CD14-positive monocyte (primary cell): ENCODE results near the gene RREB1. TPM values are rescaled to one million over a fixed set of nuclear protein-coding genes. Genes with fewer than 3 reads are reported as not detected.

Experiments used
- DNase-seq, 3 donors: peaks; one replicate each; pipeline ENCODE4 v3.0.0-alpha.2; 2011 to 2022
- H2AFZ ChIP-seq: 2 replicates; pipeline ENCODE4 v1.6.0; 2012; ENCODE audit warnings: mild to moderate bottlenecking, low read depth, low read length, inconsistent platforms; ENCODE audit not compliant: insufficient read depth, poor library complexity, severe bottlenecking
- H3K27ac ChIP-seq, 2 donors: 1 replicate in 1 of 2; 2 replicates in 1 of 2; pipeline ENCODE4 v1.5.1; 2012 to 2013; ENCODE audit warnings: low read length in 2 of 2, control low read depth in 1 of 2, inconsistent platforms in 1 of 2, low read depth in 1 of 2, mild to moderate bottlenecking in 1 of 2
- H3K27me3 ChIP-seq, 2 donors: one replicate each; pipeline versions ENCODE4 v1.6.0 to v1.6.1; 2011 to 2013; ENCODE audit warnings: low read length in 2 of 2; ENCODE audit not compliant: control insufficient read depth in 2 of 2, insufficient read depth in 2 of 2
- H3K36me3 ChIP-seq, 2 donors: replicated peaks in 1 of 2; 1 replicate in 1 of 2; 2 replicates in 1 of 2; pipeline versions ENCODE4 v1.5.1 to v1.6.1; 2012 to 2013; ENCODE audit warnings: low read length in 2 of 2, control low read depth in 1 of 2, inconsistent platforms in 1 of 2, mild to moderate bottlenecking in 1 of 2; ENCODE audit not compliant: insufficient read depth in 2 of 2, control insufficient read depth in 1 of 2
- H3K4me1 ChIP-seq, 2 donors: 1 replicate in 1 of 2; 2 replicates in 1 of 2; pipeline versions ENCODE4 v1.5.1 to v1.6.1; 2012 to 2013; ENCODE audit warnings: low read length in 2 of 2, control low read depth in 1 of 2, inconsistent platforms in 1 of 2, mild to moderate bottlenecking in 1 of 2, moderate library complexity in 1 of 2; ENCODE audit not compliant: insufficient read depth in 2 of 2, control insufficient read depth in 1 of 2
- H3K4me2 ChIP-seq: replicated peaks from 2 replicates; pipeline ENCODE3; 2012; ENCODE audit warnings: low read length, moderate library complexity, mild to moderate bottlenecking; ENCODE audit not compliant: poor library complexity, severe bottlenecking; ENCODE audit errors: extremely low read depth
- H3K4me3 ChIP-seq, 3 experiments: fragments of 200-600 bp in 1 of 3; sonication (generic) in 1 of 3; replicated peaks in 1 of 3; 1 replicate in 2 of 3; 2 replicates in 1 of 3; pipeline ENCODE4 v1.5.1; 2011 to 2013; ENCODE audit warnings: low read length in 3 of 3, mild to moderate bottlenecking in 3 of 3, control low read depth in 2 of 3, low read depth in 2 of 3, inconsistent platforms in 1 of 3, moderate library complexity in 1 of 3
- H3K79me2 ChIP-seq: 2 replicates; pipeline ENCODE4 v1.6.0; 2012; ENCODE audit warnings: mild to moderate bottlenecking, control low read depth, inconsistent platforms, low read length, moderate library complexity; ENCODE audit not compliant: insufficient read depth
- H3K9ac ChIP-seq: 2 replicates; pipeline ENCODE4 v1.6.0; 2017; ENCODE audit warnings: low read length, mild to moderate bottlenecking; ENCODE audit not compliant: insufficient read depth, poor library complexity, severe bottlenecking
- H3K9me3 ChIP-seq, 2 donors: replicated peaks in 1 of 2; 1 replicate in 1 of 2; 2 replicates in 1 of 2; pipeline versions ENCODE4 v1.5.1 to v1.6.1; 2012 to 2013; ENCODE audit warnings: low read length in 2 of 2, control low read depth in 1 of 2; ENCODE audit not compliant: control insufficient read depth in 1 of 2, insufficient read depth in 1 of 2
- H4K20me1 ChIP-seq: 2 replicates; pipeline ENCODE4 v1.6.0; 2012; ENCODE audit warnings: mild to moderate bottlenecking, low read length, control low read depth, moderate library complexity; ENCODE audit not compliant: insufficient read depth
- H3K27ac Mint-ChIP-seq, 7 donors: one replicate each; pipeline ENCODE4 v1.8.0; 2020; ENCODE audit warnings: mild to moderate bottlenecking in 7 of 7, mixed read lengths in 7 of 7, moderate library complexity in 6 of 7, inconsistent platforms in 2 of 7
- H3K27me3 Mint-ChIP-seq, 3 donors: one replicate each; pipeline ENCODE4 v1.8.0; 2021 to 2022; ENCODE audit warnings: low read depth in 3 of 3, mild to moderate bottlenecking in 3 of 3, mixed read lengths in 3 of 3, moderate library complexity in 3 of 3, inconsistent platforms in 1 of 3
- H3K36me3 Mint-ChIP-seq, 2 donors: one replicate each; pipeline ENCODE4 v1.8.0; 2020; ENCODE audit warnings: mixed read lengths in 2 of 2, inconsistent platforms in 1 of 2, mild to moderate bottlenecking in 1 of 2
- H3K4me1 Mint-ChIP-seq: one replicate; pipeline ENCODE4 v1.8.0; 2020; ENCODE audit warnings: mild to moderate bottlenecking, mixed read lengths
- H3K4me3 Mint-ChIP-seq, 2 donors: one replicate each; pipeline ENCODE4 v1.8.0; 2020; ENCODE audit warnings: mild to moderate bottlenecking in 2 of 2, mixed read lengths in 2 of 2, moderate library complexity in 1 of 2
- H3K9me3 Mint-ChIP-seq, 7 donors: one replicate each; pipeline ENCODE4 v1.8.0; 2020 to 2022; ENCODE audit warnings: mixed read lengths in 7 of 7, mild to moderate bottlenecking in 6 of 7, moderate library complexity in 6 of 7, inconsistent platforms in 2 of 7
- CTCF ChIP-seq: fragments of 200-600 bp; IDR thresholded peaks from one replicate; pipeline ENCODE4 v1.8.0; 2022; ENCODE audit warnings: antibody characterized with exemption, mild to moderate bottlenecking
- WGBS: methylation state at CpG from one replicate; pipeline ENCODE4 v1.1.5; 2013; ENCODE audit warnings: missing lambda C conversion rate; ENCODE audit not compliant: insufficient coverage; 5-methylcytosine and 5-hydroxymethylcytosine counted together
- intact Hi-C, 2 donors: fragments of 100-400 bp; cut with micrococcal nuclease; formaldehyde crosslinking; loops; one replicate each; pipeline versions ENCODE4 v1.15.0 to v1.15.1; 2023
- polyA plus RNA-seq, 3 donors: library from polyadenylated mRNA; depleted of rRNA in 1 of 3; unstranded in 2 of 3; stranded (reverse) in 1 of 3; fragments of 300-500 nt in 2 of 3; fragments of >200 nt in 1 of 3; fragmentation: Illumina TruSeq in 2 of 3; gene quantifications; 1 replicate in 2 of 3; 2 replicates in 1 of 3; pipeline ENCODE4 v1.2.3, GENCODE V29; 2012 to 2021

The RREB1 gene
- polyA plus RNA-seq, 3 donors: 2.1 to 15.3 (median 5.6) TPM

- H3K36me3 ChIP-seq: peaks cover 42 to 76% of the 10 kb centered on the region in 2 donors
- no peaks in the 10 kb centered on the region for H3K9me3 Mint-ChIP-seq
- no peak overlapping the region for H3K4me3 ChIP-seq
- H3K27me3 Mint-ChIP-seq: peaks cover 0 to 3% (median 3%) of the 10 kb centered on the region in 3 donors
- H3K27ac ChIP-seq: peak overlapping the region in 1 of 2 donors; percentile 67
- H3K9me3 ChIP-seq: no peaks in the 10 kb centered on the region
- whole genome bisulfite sequencing: 83% methylated on average over 8 of the region's 13 CpGs
- H2AFZ ChIP-seq: no peak overlapping the region
- peaks cover 74% of the 10 kb centered on the region for H3K79me2 ChIP-seq
- DNase-seq: no peak
- H3K4me1 Mint-ChIP-seq: peaks cover 30% of the 10 kb centered on the region
- H4K20me1 ChIP-seq: peaks cover 76% of the 10 kb centered on the region
- no peak overlapping the region for H3K4me2 ChIP-seq
- H3K9ac ChIP-seq: no peak overlapping the region
- no peak for TF ChIP-seq CTCF
- H3K4me3 Mint-ChIP-seq: no peak overlapping the region
- H3K36me3 Mint-ChIP-seq: peaks cover 52 to 58% of the 10 kb centered on the region in 2 donors
- no peaks in the 10 kb centered on the region for H3K27me3 ChIP-seq
- H3K27ac Mint-ChIP-seq: peak overlapping the region; percentile 12 to 81 (median 50)
- intact Hi-C loops: loop anchor here (5.0 to 10.0 kb wide), 4 partner anchors 457 to 567 kb away; no protein-coding TSS in a partner anchor
- H3K4me1 ChIP-seq: peaks cover 19 to 28% of the 10 kb centered on the region in 2 donors
Measured at GRCh38 chr6:7241709-7242645, 134.2 kb downstream of the RREB1 start.

- H3K4me1 Mint-ChIP-seq: peaks cover 30% of the 10 kb centered on the region
- intact Hi-C loops: loop anchor here (5.0 to 10.0 kb wide), 4 partner anchors 458 to 568 kb away; no protein-coding TSS in a partner anchor
- Histone ChIP-seq H4K20me1 (peaks cover 68% of the 10 kb centered on the region), H3K9me3 (no peaks in the 10 kb centered on the region), H2AFZ (no peak overlapping the region), H3K36me3 (peaks cover 51 to 77% of the 10 kb centered on the region in 2 donors), H3K4me1 (peaks cover 19 to 28% of the 10 kb centered on the region in 2 donors), H3K27me3 (no peaks in the 10 kb centered on the region), H3K4me2 (no peak overlapping the region), H3K4me3 (no peak overlapping the region), H3K9ac (no peak overlapping the region), H3K79me2 (peaks cover 75% of the 10 kb centered on the region), H3K27ac (peak overlapping the region; percentile 45 to 67)
- peak overlapping the region; percentile 78 to 98 (median 92) for H3K27ac Mint-ChIP-seq
- TF ChIP-seq CTCF: no peak
- DNase-seq: no peak
- no peaks in the 10 kb centered on the region for H3K9me3 Mint-ChIP-seq
- peaks cover 0 to 3% (median 3%) of the 10 kb centered on the region in 3 donors for H3K27me3 Mint-ChIP-seq
- WGBS: 100% methylated on average over 2 of the region's 4 CpGs
- peak overlapping the region in 1 of 2 donors; percentile 28 for H3K4me3 Mint-ChIP-seq
- peaks cover 59 to 63% of the 10 kb centered on the region in 2 donors for H3K36me3 Mint-ChIP-seq
Measured at GRCh38 chr6:7242835-7243178, 135.0 kb downstream of the RREB1 start.
